Osteoblast (primary cell): ENCODE results near the gene FAM174C. TPM values are rescaled to one million over a fixed set of nuclear protein-coding genes. Genes with fewer than 3 reads are reported as not detected.

Source experiments
- DNase-seq: peaks from one replicate; pipeline ENCODE4 v3.0.0; 2011; ENCODE audit warnings: low spot score, mixed read lengths; ENCODE audit not compliant: insufficient read length; ENCODE audit errors: missing footprints
- H2AFZ ChIP-seq: 2 replicates; pipeline ENCODE4 v1.6.0; 2011; ENCODE audit warnings: mild to moderate bottlenecking, low read length
- H3K27ac ChIP-seq: 2 replicates; pipeline ENCODE4 v1.5.1; 2011; ENCODE audit warnings: mild to moderate bottlenecking, low read depth, low read length, moderate library complexity
- H3K27me3 ChIP-seq: 2 replicates; pipeline ENCODE4 v1.6.0; 2012; ENCODE audit warnings: mild to moderate bottlenecking, control low read depth, inconsistent platforms, low read length, moderate library complexity; ENCODE audit not compliant: insufficient read depth
- H3K36me3 ChIP-seq: 2 replicates; pipeline ENCODE4 v1.5.1; 2011; ENCODE audit warnings: mild to moderate bottlenecking, low read length, control low read depth, moderate library complexity; ENCODE audit not compliant: insufficient read depth
- H3K4me1 ChIP-seq: 2 replicates; pipeline ENCODE4 v1.5.1; 2011; ENCODE audit warnings: mild to moderate bottlenecking, low read length, control low read depth, moderate library complexity; ENCODE audit not compliant: insufficient read depth
- H3K4me2 ChIP-seq: 2 replicates; pipeline ENCODE4 v1.6.0; 2011; ENCODE audit warnings: mild to moderate bottlenecking, low read length; ENCODE audit not compliant: insufficient read depth
- H3K4me3 ChIP-seq: fragments of 200-600 bp; sonication (generic); 3 replicates; pipeline ENCODE4 v1.5.1; 2012; ENCODE audit warnings: mild to moderate bottlenecking, low read length, inconsistent platforms; ENCODE audit not compliant: insufficient read depth
- H3K79me2 ChIP-seq: 2 replicates; pipeline ENCODE4 v1.6.0; 2012; ENCODE audit warnings: mild to moderate bottlenecking, low read length, control low read depth, inconsistent platforms; ENCODE audit not compliant: insufficient read depth
- H3K9me3 ChIP-seq: 2 replicates; pipeline ENCODE4 v1.5.1; 2011; ENCODE audit warnings: low read depth, low read length, control low read depth
- H4K20me1 ChIP-seq: 2 replicates; pipeline ENCODE4 v1.6.0; 2012; ENCODE audit warnings: mild to moderate bottlenecking, low read length, control low read depth; ENCODE audit not compliant: insufficient read depth
- total RNA-seq: library from RNA; depleted of rRNA; stranded (reverse); fragments of >200 nt; gene quantifications from 2 replicates; pipeline ENCODE4 v1.2.3, GENCODE V29; 2012
- TF ChIP-seq, protein P1 (sequence below): IDR thresholded peaks from 2 replicates; pipeline ENCODE4 v1.5.1; 2011; ENCODE audit warnings: mild to moderate bottlenecking, low read depth, low read length, moderate library complexity; ENCODE audit errors: extremely low read depth

Gene FAM174C
- 21.8 and 25.0 TPM in 2 replicates for total RNA-seq

DNA sequence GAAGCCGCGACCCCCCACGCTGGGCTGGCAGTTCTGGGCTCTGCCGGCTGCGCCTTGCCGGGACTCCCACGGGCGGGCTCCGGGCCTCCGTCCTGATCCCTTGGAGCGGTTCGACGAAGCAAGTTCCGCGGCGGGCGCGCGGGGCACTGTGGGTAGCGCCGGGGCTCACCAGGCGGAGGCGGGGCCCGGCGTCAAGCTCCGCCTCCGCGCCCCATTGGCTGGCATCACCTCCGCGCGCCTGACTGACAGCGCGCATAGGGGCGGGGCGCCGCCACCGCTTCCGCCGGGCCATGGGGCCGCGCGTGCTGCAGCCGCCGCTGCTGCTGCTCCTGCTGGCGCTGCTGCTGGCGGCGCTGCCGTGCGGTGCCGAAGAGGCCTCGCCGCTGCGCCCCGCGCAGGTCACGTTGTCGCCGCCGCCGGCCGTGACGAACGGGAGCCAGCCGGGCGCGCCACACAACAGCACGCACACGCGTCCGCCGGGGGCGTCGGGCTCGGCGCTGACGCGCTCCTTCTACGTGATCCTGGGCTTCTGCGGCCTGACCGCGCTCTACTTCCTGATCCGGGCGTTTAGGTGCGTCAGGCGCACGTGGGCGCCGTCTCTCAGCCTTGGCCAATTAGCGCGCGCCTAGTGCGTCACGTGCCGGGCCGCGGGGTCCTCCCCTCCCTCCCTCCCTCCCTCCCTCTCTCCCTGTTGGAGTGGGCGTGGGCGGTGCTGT lies at the start of gene FAM174C:
Gene FAM174C (plus strand): TSS at position 271 of the 716 bp plus-strand sequence. CDS start 20 bp downstream, at position 291.
- TF ChIP-seq, protein P1, sequence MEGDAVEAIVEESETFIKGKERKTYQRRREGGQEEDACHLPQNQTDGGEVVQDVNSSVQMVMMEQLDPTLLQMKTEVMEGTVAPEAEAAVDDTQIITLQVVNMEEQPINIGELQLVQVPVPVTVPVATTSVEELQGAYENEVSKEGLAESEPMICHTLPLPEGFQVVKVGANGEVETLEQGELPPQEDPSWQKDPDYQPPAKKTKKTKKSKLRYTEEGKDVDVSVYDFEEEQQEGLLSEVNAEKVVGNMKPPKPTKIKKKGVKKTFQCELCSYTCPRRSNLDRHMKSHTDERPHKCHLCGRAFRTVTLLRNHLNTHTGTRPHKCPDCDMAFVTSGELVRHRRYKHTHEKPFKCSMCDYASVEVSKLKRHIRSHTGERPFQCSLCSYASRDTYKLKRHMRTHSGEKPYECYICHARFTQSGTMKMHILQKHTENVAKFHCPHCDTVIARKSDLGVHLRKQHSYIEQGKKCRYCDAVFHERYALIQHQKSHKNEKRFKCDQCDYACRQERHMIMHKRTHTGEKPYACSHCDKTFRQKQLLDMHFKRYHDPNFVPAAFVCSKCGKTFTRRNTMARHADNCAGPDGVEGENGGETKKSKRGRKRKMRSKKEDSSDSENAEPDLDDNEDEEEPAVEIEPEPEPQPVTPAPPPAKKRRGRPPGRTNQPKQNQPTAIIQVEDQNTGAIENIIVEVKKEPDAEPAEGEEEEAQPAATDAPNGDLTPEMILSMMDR, result no peak
- Histone ChIP-seq H3K27ac (peak within 1 kb of the TSS; percentile 86), H3K9me3 (no peaks in the 10 kb centered on the region), H4K20me1 (peaks cover 44% of the 10 kb centered on the region), H3K4me3 (peak within 1 kb of the TSS; percentile 77), H3K4me1 (peaks cover 38% of the 10 kb centered on the region), H3K4me2 (peak within 1 kb of the TSS; percentile 92), H2AFZ (peak within 1 kb of the TSS; percentile 47), H3K36me3 (peaks cover 68% of the 10 kb centered on the region), H3K79me2 (peaks cover 56% of the 10 kb centered on the region), H3K27me3 (no peaks in the 10 kb centered on the region)
- DNase-seq, result peak; percentile 100

DNA sequence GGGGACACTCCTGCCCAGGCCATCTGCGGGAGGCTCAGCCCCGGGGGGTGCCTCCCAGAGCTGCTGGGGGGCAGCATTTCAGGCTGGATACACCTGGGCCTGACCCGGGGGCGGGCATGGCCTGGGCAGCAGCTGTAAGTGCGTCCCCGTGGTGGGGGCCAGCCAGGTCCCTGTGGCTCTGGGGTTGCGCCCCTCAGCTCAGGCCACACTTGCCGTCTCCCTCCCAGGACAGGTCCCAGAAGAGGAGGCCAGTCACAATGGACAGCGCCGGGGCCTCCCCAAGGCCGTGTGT lies 49.2 kb upstream of the FAM174C start:
- Histone ChIP-seq H3K4me1 (no peaks in the 10 kb centered on the region), H3K36me3 (peaks cover 16% of the 10 kb centered on the region)
- TF ChIP-seq, protein P1, result no peak

DNA sequence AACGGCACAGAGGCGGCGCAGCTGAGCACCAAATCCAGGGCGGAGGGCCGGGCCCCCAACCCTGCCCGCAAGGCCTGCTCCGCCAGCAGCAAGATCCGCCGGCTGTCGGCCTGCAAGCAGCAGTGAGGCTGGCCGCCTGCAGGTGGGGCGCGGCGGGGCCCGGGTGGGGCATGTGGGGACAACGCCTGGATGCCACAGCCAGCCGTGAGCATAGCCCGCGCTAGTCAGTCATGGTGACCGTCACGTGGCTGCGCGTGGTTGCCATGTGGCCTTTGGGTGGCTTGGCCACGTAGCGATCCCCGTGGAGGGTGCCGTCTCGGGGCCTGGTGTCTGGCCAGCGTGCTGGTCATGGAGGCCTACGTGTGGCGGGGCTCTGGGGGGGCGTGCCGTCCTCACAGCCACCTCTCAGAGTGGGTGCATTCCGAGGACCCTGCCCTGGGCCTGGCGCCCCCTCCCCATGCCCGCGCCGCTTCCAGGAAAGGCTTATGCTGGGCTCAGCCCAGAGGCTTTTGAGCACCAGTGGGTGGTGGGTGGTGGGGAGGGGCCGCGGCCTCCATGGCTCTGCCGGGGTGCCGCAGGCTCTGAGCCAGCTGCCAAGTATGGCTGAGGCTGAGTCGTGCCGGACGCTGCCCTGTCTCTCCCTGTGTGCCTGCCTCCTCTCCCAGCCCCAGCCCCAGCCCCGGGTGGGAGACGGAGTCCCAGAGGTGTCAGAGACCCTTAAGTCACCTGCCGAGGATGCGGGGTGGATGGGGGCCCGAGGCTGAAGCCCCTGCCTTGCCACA lies 48.6 kb upstream of the FAM174C start:
- Histone ChIP-seq H3K4me3 (no peak overlapping the region), H3K9me3 (no peaks in the 10 kb centered on the region), H3K79me2 (peaks cover 11% of the 10 kb centered on the region), H3K36me3 (peaks cover 13% of the 10 kb centered on the region), H3K27me3 (no peaks in the 10 kb centered on the region), H3K4me2 (no peak overlapping the region), H4K20me1 (peaks cover 20% of the 10 kb centered on the region), H3K27ac (no peak overlapping the region), H3K4me1 (no peaks in the 10 kb centered on the region), H2AFZ (no peak overlapping the region)
- TF ChIP-seq, protein P1, result no peak
- peak; percentile 88 for DNase-seq

More for the DNA sequence above, 49.2 kb upstream of the FAM174C start:
- no peak overlapping the region for H3K4me2 ChIP-seq
- H3K27ac ChIP-seq, result no peak overlapping the region
- DNase-seq, result no peak
- H2AFZ ChIP-seq, result no peak overlapping the region
- no peaks in the 10 kb centered on the region for H3K9me3 ChIP-seq
- peaks cover 22% of the 10 kb centered on the region for H4K20me1 ChIP-seq
- no peaks in the 10 kb centered on the region for H3K27me3 ChIP-seq
- peaks cover 17% of the 10 kb centered on the region for H3K79me2 ChIP-seq
- no peak overlapping the region for H3K4me3 ChIP-seq
